ENCODE data around the gene BCAT1. TPM values are rescaled to one million over a fixed set of nuclear protein-coding genes. Genes with fewer than 3 reads are reported as not detected.
A peak's percentile ranks its signal among the peaks of the same experiment; 100 is the strongest.

The BCAT1 gene
- total and polyA plus RNA-seq, 2 donors (not counting 3 experiments of a cell fraction or from before 2014, with no cell fraction given), result 21.6 to 267 TPM

DNA sequence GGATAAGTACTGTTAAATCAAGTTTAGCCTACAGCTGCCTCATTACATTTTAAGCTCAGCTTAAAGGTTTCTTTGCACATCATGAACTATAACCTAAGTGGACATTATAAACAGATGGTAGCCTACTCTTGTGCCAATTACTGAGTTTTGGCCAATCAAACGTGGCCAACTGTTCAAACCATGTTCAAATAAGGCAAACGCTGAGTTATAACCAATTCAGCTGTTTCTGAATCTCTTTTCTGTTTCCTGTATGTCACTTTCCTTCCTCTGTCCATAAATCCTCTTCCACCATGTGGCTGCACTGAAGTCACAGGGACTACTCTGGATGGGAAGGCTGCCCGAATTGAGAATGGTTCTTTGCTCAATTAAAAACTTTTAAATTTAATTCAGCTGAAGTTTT lies 98.4 kb downstream of the BCAT1 start:
- peaks cover 51% of the 10 kb centered on the region for H3K4me1 ChIP-seq (ENCODE audit: control insufficient read depth, extremely low read depth, insufficient read depth, low read length)
- H3K27me3 ChIP-seq (ENCODE audit: control insufficient read depth in 2 of 2, insufficient read depth in 2 of 2, low read length in 2 of 2), result no peaks in the 10 kb centered on the region
- BruUV-seq (replicated peaks), result no TSS peak
- H3K9me1 ChIP-seq (replicated peaks; ENCODE audit: control insufficient read depth, extremely low read depth, insufficient read depth, low read length), result no peaks in the 10 kb centered on the region
- TF ChIP-seq, protein P1, sequence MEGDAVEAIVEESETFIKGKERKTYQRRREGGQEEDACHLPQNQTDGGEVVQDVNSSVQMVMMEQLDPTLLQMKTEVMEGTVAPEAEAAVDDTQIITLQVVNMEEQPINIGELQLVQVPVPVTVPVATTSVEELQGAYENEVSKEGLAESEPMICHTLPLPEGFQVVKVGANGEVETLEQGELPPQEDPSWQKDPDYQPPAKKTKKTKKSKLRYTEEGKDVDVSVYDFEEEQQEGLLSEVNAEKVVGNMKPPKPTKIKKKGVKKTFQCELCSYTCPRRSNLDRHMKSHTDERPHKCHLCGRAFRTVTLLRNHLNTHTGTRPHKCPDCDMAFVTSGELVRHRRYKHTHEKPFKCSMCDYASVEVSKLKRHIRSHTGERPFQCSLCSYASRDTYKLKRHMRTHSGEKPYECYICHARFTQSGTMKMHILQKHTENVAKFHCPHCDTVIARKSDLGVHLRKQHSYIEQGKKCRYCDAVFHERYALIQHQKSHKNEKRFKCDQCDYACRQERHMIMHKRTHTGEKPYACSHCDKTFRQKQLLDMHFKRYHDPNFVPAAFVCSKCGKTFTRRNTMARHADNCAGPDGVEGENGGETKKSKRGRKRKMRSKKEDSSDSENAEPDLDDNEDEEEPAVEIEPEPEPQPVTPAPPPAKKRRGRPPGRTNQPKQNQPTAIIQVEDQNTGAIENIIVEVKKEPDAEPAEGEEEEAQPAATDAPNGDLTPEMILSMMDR (IDR thresholded peaks at IDR 0.05; ENCODE audit: extremely low read depth in 1 of 2, insufficient read depth in 1 of 2, low read depth in 1 of 2, low read length in 2 of 2), result no peak
- TF ChIP-seq MAX (IDR thresholded peaks at IDR 0.05; ENCODE audit: insufficient read depth, insufficient read length) (no peak), POLR2AphosphoS5 (IDR thresholded peaks at IDR 0.05; ENCODE audit: insufficient read depth, low read depth, low read length) (no peak), JUN (IDR thresholded peaks at IDR 0.05; ENCODE audit: borderline replicate concordance, insufficient read depth, insufficient read length, low read depth) (no peak), EZH2 (IDR thresholded peaks at IDR 0.05; ENCODE audit: borderline replicate concordance, low read depth, low read length, severe bottlenecking) (no peak), FOS (IDR thresholded peaks at IDR 0.05; ENCODE audit: borderline replicate concordance, insufficient read depth, low read length) (no peak), MYC (IDR thresholded peaks at IDR 0.05; ENCODE audit: low read depth, low read length) (no peak), GATA2 (IDR thresholded peaks at IDR 0.05; ENCODE audit: insufficient read depth, insufficient read length, low read depth, low read length) (no peak), POLR2A (IDR thresholded peaks at IDR 0.05; ENCODE audit: low read depth, low read length) (no peak)
- dilution Hi-C loops (cut with MboI; ENCODE audit: extremely low pct_ligation_motif_present, low sequenced_read_pairs) (no loop called here), intact Hi-C loops (cut with micrococcal nuclease) (loop anchor here (5.0 to 10.0 kb wide), 2 partner anchors 112 to 304 kb away; no protein-coding TSS in a partner anchor)
- H4K20me1 ChIP-seq (replicated peaks; ENCODE audit: control insufficient read depth, extremely low read depth, insufficient read depth, low read length), result no peaks in the 10 kb centered on the region
- FAIRE-seq, result no peak
- ChIA-PET CTCF (interaction anchor here (0.9 to 1.6 kb wide), 3 partner anchors 9 to 109 kb away, joined by 3 to 4 read pairs (median 4); partner anchors contain the start of gene BCAT1), POLR2A (interaction anchor here (0.9 kb wide), 1 partner anchor 51 kb away, joined by 3 read pairs; no protein-coding TSS in a partner anchor)
- H3K79me2 ChIP-seq (ENCODE audit: control insufficient read depth, insufficient read depth, low read length), result peaks cover 19% of the 10 kb centered on the region
- no peak overlapping the region for H3K27ac ChIP-seq (ENCODE audit: insufficient read depth, low read depth, low read length)
- H3K36me3 ChIP-seq (ENCODE audit: control insufficient read depth in 2 of 2, extremely low read depth in 1 of 2, insufficient read depth in 2 of 2, low read length in 2 of 2), result peaks cover 10 to 11% of the 10 kb centered on the region in 2 experiments
- no peak overlapping the region for H3K4me3 ChIP-seq (replicated peaks in 1 of 3; ENCODE audit: insufficient read depth in 1 of 3, low read depth in 1 of 3, low read length in 3 of 3)
- H3K9ac ChIP-seq (replicated peaks; ENCODE audit: extremely low read depth, insufficient read depth, low read length), result no peak overlapping the region
- H3K4me2 ChIP-seq (ENCODE audit: insufficient read depth, low read length), result peak overlapping the region; percentile 27
- DNase-seq (ENCODE audit: low read depth, low spot score), result peak; percentile 54
- no peak overlapping the region for H2AFZ ChIP-seq (ENCODE audit: low read depth, low read length)
- H3K9me3 ChIP-seq (replicated peaks; ENCODE audit: control insufficient read depth, insufficient read depth, low read length), result no peaks in the 10 kb centered on the region
